Epithelial cell of prostate (primary cell): ENCODE results near the gene NXN.
"Not testable (repeated sequence)": the region's sequence is repeated elsewhere in the genome, so short reads cannot be mapped to it uniquely, and the experiment has no call there.

Experiments
- DNase-seq: peaks from one replicate; pipeline ENCODE4 v3.0.0-alpha.2; 2011; ENCODE audit warnings: low read depth, low spot score
- H3K27ac ChIP-seq: fragments of 450-650 bp; 2 replicates; pipeline ENCODE4 v1.5.1; 2017; ENCODE audit warnings: mild to moderate bottlenecking

NXN gene

GRCh38 chr17:1007310-1008007, 27.9 kb upstream of the NXN start:
- no peak for DNase-seq
- no peak overlapping the region for H3K27ac ChIP-seq

- DNase-seq, result no peak
- peak overlapping the region; percentile 20 for H3K27ac ChIP-seq
These were observed 26.5 kb upstream of the NXN start for GRCh38 chr17:1006054-1006453.

DNA sequence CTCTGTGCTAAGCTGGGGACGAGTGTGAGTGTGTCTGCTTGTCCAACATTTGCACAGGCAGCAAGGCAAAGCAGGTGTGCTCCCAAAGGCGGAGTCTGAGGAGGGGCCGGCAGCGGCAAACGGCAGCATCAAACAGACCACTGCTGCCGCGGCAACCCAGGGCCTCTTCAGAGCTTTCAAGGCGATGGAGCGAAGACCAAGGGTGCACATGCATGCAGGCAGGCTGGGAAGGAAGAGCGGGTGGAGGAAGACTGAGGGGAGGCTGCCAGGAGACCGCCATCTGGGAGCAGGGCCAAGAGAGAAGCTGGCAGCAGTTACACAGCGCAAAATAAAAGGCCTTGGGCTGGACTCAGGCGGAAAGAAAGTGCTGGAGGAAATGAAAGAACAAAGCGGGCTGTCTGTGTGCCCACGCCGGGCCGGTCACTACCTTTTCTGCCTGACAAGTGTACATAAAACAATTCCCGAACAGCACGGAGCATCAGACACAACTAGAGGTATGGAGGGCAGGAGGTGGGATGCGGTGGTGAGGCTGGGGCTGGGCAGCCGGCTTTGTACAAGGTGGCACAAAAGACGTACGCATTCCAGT, 25.9 kb upstream of the NXN start:
- peak overlapping the region; percentile 20 for H3K27ac ChIP-seq
- no peak for DNase-seq

DNA sequence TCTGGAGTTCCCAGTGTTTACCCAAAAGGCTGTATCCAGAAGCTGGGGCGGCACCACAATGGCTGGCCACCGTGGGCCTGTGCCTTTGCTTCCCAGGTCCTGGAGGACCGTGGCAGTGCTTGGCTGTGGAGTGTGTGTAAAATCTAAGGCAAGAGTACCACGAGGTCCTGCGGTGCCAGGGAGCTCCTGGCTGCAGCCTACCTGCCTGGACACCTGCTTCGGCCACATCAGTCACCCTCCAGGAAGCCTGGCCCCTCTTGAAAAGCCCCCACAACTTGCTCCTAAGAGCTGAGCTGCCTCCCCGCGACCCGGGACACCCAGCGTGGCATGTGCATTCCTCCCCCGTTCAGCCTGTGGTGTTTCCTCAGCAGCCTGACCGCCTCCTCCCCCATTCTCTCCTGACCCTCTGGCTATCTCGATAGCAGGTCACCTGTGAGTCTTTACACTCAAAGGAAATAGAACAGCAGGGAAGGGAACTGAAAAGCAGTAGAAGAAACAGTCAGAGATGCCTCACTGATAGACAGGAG, 25.3 kb upstream of the NXN start:
- H3K27ac ChIP-seq, result no peak overlapping the region
- no peak for DNase-seq

DNA sequence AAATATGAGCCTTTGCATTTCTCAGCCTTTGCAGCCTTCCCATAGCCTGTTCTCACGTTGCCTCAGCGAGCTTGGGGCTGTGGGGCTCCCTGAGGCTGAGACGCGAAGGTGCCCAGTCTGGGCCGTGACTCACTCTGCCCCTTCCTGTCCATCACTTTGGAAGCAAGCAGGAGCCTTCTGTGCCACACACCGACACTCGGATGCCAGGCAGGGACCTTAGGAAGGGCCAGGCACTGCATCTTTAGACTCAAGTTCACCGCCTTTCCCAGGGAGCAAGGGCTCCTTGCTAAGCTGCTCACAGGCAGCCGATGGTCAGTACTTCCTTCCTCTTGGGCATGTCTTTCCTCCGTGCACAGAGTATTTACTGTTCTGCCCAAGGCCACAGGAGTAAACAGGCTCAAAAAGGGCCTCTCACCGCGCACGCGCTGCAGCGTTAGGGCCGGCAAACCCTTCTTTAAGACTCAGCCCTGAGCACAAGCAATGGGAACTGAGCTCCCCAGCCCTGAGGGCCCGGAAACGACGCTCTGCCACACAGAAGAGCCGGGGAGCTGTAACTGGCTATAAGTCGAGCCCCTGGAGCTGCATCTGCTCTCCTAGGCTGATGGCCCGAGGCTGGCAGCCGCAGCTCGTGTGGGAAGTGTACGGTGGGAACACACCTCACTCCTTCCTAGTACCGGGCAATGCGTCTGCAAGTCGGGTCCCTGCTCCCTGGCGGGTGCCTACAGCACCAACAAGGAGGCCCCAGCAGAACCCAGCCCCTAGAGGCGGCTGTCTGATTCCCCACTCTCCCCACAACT, 24.6 kb upstream of the NXN start:
- H3K27ac ChIP-seq, result no peak overlapping the region
- DNase-seq, result no peak

DNA sequence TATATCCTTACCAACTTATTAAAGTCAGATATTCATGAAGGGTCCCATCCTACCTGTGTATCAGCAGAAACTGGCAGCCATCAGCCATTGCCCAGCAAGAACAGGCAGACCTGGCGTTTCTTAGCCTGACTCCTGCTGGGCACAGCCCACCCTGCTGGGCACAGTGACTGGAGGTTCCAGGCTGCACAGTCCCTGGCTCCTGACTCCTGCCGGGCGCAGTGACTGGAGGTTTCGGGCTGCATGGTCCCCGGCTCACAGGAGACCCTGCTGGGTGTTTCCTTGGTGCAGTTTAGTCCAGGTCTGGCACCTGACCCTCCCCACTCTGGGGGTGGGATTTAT, 24.0 kb upstream of the NXN start:
- no peak for DNase-seq

GRCh38 chr17:1002771-1003555, 23.4 kb upstream of the NXN start:
- no peak overlapping the region for H3K27ac ChIP-seq

More for the DNA sequence above, 24.0 kb upstream of the NXN start:
- no peak overlapping the region for H3K27ac ChIP-seq

DNA sequence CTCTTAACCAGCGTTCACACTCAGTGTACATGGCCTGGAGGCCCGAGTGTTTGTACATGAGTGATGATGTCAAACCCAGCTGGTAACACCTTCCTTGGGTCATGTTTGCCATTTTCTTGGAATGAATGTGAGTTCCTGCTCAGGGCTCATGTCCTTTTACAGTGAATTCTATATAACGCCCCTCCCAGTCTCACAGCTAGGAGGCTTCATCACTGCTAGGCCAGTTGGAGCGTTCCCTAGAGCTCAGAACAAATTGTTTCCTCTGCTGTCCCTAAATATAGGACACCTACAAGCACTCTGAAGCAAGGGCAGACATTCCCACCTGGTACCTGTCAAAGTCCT, 22.8 kb upstream of the NXN start:
- no peak overlapping the region for H3K27ac ChIP-seq
- DNase-seq, result no peak

More at GRCh38 chr17:1002771-1003555, 23.4 kb upstream of the NXN start:
- no peak for DNase-seq

- peak overlapping the region; percentile 7 for H3K27ac ChIP-seq
- DNase-seq, result no peak
These were observed 22.2 kb upstream of the NXN start for GRCh38 chr17:1001640-1002411.

GRCh38 chr17:1000597-1001461, 21.3 kb upstream of the NXN start:
- DNase-seq, result no peak
- peak overlapping the region; percentile 7 for H3K27ac ChIP-seq

DNA sequence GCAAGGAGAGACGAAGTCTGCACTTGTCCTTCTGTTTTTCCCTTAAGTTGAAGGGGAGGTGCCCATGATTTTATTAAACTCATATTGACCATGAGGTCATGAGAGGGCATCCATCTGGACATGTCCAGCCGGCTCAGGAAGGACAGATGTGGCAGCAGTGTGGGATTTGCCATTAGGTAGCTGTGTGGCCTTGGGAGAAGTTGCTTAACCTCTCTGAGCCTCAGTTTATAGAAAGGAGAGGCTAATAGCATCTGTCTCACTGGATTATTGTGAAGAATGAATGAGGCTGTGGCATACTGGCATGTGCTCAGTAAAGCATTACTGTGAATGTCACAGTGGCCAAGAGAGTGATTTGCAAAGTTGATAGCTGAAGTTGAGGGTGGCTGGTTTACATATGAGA, 18.5 kb upstream of the NXN start:
- no peak overlapping the region for H3K27ac ChIP-seq
- DNase-seq, result no peak

DNA sequence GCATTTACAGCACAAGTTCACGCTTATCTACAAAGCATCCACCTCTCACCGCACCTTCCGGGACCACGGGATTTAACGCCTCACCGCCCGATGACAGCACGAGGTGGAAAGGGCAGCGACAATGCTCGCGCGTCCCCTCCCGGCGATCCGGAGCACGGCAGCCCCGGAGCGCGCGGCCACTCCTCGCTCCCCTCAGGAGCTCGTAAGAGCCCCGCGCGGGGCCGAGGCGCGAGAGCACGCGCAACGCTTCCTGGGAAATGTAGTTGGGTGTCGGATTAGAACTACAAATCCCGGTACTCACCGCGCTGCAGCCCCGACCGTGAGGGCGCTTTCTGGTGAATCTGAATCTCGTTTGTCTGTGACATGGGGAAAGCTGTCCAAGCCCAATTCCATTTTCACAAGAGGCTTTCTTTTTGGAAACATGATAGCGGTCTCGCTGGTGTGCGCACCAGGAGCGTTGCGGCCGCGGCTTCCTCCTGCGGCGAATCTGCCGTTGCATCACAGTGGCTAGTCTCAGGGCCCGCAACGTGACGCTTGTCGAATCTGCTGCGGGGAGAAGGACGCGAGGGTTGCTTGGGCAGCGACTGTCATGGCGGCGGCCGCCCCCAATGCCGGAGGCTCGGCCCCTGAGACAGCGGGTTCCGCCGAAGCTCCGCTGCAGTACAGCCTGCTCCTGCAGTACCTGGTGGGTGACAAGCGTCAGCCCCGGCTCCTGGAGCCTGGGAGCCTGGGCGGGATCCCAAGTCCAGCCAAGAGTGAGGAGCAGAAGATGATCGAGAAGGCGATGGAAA, 17.2 kb upstream of the NXN start, which contains the start of gene TIMM22:
TSS of gene TIMM22 (plus strand) at position 576 of the 791 bp plus-strand sequence. CDS start at position 590, 14 bp downstream.
- peak; percentile 92 for DNase-seq
- peak within 1 kb of the TSS; percentile 81 for H3K27ac ChIP-seq

DNA sequence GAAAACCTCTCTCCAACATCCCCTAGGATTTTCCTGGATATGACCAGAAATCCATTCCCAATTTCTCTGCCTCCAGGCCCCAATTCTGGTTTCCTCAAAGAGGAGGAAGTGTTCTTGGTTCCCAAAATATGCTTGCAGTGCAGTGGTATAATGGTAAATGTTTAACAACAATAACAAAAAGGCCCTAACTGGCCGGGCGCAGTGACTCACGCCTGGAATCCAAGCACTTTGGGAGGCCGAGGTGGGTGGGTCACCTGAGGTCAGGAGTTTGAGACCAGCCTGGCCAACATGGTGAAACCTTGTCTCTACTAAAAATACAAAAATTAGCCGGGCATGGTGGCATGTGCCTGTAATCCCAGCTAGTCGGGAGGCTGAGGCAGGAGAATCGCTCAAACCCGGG, 15.7 kb upstream of the NXN start:
- not testable (repeated sequence) for DNase-seq, H3K27ac ChIP-seq

- DNase-seq, result no peak
- H3K27ac ChIP-seq, result no peak overlapping the region
These were observed 13.4 kb upstream of the NXN start for GRCh38 chr17:992933-993332.

GRCh38 chr17:988561-988960, 9.0 kb upstream of the NXN start:
- no peak for DNase-seq
- no peak overlapping the region for H3K27ac ChIP-seq

DNA sequence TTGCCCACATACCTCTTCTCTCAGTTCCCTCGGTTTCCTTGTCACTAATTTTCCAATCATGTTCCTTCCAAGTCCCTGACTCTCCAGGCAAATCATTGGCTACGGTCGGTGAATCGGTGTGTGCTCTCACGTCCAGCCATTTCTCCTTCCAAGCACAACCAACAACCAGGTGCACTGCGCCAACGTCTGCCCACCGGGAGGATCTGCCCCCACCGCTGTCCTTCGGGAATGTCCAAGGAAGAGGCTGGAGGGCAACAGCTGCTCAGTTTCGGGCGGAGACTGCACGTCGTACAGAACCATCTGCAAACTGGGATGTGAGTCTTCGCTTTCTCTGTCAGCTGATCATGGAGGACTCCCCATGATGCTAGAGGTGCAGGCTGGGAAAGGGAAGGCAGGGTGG, 8.4 kb upstream of the NXN start:
- no peak overlapping the region for H3K27ac ChIP-seq
- no peak for DNase-seq

GRCh38 chr17:986322-986929, 6.8 kb upstream of the NXN start:
- no peak overlapping the region for H3K27ac ChIP-seq
- DNase-seq, result no peak

DNA sequence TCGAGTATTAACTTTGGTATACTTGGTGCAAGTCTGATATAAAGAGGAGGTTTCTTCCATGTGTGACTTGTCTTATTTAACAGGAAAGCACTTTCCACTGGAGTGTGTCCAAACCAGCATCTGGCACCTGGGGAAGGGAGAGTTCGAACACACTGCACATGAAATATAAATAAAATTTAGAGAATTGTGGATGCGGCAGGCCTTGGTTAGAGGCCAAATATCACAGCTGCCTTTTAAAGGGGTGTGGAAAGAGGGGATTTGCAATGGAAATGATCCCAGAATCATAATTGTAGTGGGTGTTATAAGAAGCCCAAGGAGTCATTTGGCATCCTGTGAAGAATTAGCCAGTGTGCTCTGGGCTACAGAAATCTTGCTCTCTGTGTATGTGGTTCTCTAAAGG, 4.3 kb upstream of the NXN start:
- H3K27ac ChIP-seq, result no peak overlapping the region
- no peak for DNase-seq
